Measurements from ENCODE around the gene BACH1. TPM values are rescaled to one million over a fixed set of nuclear protein-coding genes. Genes with fewer than 3 reads are reported as not detected.

The BACH1 gene
- total and polyA plus RNA-seq, 7 donors = 9.8 to 115 (median 48.3) TPM

DNA sequence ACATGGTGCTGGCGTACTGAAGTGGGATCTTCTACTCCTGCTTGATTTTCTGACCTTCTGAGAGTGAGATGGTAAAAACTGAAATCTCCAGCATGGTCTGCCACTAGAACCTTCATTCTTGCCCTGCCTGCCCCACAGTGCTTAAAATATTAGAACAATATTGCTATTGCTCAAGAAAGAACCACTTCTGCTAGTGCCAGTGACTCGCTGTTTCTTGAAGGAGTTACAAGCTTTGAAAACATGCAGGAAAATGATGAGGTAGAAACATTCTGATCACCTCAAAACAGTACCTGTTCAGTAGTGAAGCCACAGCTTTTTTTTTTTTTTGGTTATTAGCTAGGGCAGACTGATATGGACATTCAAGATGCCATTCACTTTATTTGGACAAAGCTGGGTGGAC, 95.3 kb downstream of the BACH1 start:
- Histone ChIP-seq H3K4me1 (no peaks in the 10 kb centered on the region), H3K4me3 (no peak overlapping the region), H3K27me3 (ENCODE audit: insufficient read depth in 3 of 3, low read length in 2 of 3) (no peaks in the 10 kb centered on the region), H3K9me3 (no peaks in the 10 kb centered on the region), H3K27ac (no peak overlapping the region), H3K36me3 (ENCODE audit: insufficient read depth in 1 of 2, low read depth in 1 of 2) (peaks cover 0 to 3% of the 10 kb centered on the region in 2 donors)
- no peak for DNase-seq
- no peak for ATAC-seq
- 97 to 99% (median 97%) methylated on average over 2 of the region's 2 CpGs for WGBS, 3 donors
- TF ChIP-seq, protein P1, sequence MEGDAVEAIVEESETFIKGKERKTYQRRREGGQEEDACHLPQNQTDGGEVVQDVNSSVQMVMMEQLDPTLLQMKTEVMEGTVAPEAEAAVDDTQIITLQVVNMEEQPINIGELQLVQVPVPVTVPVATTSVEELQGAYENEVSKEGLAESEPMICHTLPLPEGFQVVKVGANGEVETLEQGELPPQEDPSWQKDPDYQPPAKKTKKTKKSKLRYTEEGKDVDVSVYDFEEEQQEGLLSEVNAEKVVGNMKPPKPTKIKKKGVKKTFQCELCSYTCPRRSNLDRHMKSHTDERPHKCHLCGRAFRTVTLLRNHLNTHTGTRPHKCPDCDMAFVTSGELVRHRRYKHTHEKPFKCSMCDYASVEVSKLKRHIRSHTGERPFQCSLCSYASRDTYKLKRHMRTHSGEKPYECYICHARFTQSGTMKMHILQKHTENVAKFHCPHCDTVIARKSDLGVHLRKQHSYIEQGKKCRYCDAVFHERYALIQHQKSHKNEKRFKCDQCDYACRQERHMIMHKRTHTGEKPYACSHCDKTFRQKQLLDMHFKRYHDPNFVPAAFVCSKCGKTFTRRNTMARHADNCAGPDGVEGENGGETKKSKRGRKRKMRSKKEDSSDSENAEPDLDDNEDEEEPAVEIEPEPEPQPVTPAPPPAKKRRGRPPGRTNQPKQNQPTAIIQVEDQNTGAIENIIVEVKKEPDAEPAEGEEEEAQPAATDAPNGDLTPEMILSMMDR (IDR thresholded peaks at IDR 0.05) = no peak
- intact Hi-C loops (cut with DNase I) = no loop called here

Other genes with a start within 250 kb of the BACH1 start
- gene CCT8, start 225.3 kb upstream of the BACH1 start, total RNA-seq = 100 to 1,000 TPM; 128 to 142 (median 138) TPM
- gene CCT8, start 225.3 kb upstream of the BACH1 start, polyA plus RNA-seq = 100 to 1,000 TPM; 124 to 251 (median 157) TPM
- 100 to 1,000 TPM in 1 of 4 donors, 10 to 100 TPM in 3; 15.3 to 107 (median 23.7) TPM for gene MAP3K7CL, start 168.3 kb upstream of the BACH1 start, total RNA-seq
- 10 to 100 TPM in 2 of 3 donors, 1 to 10 TPM in 1; 3.3 to 18.4 (median 12.8) TPM for gene MAP3K7CL, start 168.3 kb upstream of the BACH1 start, polyA plus RNA-seq